Bronchial epithelial cell (primary cell): ENCODE measurements around the gene KRTCAP3. TPM values are rescaled to one million over a fixed set of nuclear protein-coding genes. Genes with fewer than 3 reads are reported as not detected.
A peak's percentile ranks its signal among the peaks of the same experiment; 100 is the strongest.

Source experiments
- DNase-seq: peaks from one replicate; pipeline ENCODE4 v3.0.0-alpha.2; 2010; ENCODE audit warnings: low read depth
- FAIRE-seq: peaks from 2 replicates; lab custom pipeline; 2011; peaks lifted over from hg19 to GRCh38; lab: Jason Lieb, UNC
- H3K27me3 ChIP-seq: 2 replicates; pipeline ENCODE4 v1.5.1; 2011; ENCODE audit warnings: low read length; ENCODE audit not compliant: control insufficient read depth, insufficient read depth
- H3K36me3 ChIP-seq: 2 replicates; pipeline ENCODE4 v1.5.1; 2011; ENCODE audit warnings: low read length; ENCODE audit not compliant: control insufficient read depth, insufficient read depth
- H3K4me3 ChIP-seq: 2 replicates; pipeline ENCODE4 v1.5.1; 2011; ENCODE audit warnings: mild to moderate bottlenecking, low read depth, low read length, control low read depth
- total RNA-seq: library from RNA; depleted of rRNA; stranded (reverse); fragments of >200 nt; gene quantifications from 2 replicates; pipeline ENCODE4 v1.2.1, GENCODE V29; 2014
- TF ChIP-seq, protein P1 (sequence below): IDR thresholded peaks from 2 replicates; pipeline ENCODE4 v1.5.1; 2011; ENCODE audit warnings: mild to moderate bottlenecking, moderate library complexity, low read length, control low read depth, inconsistent platforms; ENCODE audit not compliant: insufficient read depth, severe bottlenecking

KRTCAP3 gene
- total RNA-seq, 1 donor from 2014 or later = 28.4 TPM

DNA sequence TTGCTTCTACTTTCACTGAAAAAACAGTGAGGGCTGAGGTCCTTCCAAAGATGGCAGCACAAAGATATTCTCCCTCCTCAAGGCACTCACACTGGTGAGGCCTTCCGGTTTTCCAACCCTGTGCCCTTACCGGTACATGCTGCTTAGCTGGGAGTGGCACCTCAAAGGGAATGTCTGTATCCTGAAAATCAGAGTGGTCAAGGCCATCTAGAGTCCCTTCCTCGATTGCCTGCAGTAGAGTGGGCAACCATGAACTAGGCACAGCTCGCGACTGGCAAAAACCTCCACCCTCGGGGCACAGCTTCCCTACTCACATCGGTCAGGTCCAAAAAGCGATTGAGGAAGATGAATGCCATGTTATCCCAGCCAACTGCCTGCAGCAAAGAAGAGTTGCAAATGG lies 3.4 kb downstream of the KRTCAP3 start:
- no peaks in the 10 kb centered on the region for H3K27me3 ChIP-seq
- TF ChIP-seq, protein P1, sequence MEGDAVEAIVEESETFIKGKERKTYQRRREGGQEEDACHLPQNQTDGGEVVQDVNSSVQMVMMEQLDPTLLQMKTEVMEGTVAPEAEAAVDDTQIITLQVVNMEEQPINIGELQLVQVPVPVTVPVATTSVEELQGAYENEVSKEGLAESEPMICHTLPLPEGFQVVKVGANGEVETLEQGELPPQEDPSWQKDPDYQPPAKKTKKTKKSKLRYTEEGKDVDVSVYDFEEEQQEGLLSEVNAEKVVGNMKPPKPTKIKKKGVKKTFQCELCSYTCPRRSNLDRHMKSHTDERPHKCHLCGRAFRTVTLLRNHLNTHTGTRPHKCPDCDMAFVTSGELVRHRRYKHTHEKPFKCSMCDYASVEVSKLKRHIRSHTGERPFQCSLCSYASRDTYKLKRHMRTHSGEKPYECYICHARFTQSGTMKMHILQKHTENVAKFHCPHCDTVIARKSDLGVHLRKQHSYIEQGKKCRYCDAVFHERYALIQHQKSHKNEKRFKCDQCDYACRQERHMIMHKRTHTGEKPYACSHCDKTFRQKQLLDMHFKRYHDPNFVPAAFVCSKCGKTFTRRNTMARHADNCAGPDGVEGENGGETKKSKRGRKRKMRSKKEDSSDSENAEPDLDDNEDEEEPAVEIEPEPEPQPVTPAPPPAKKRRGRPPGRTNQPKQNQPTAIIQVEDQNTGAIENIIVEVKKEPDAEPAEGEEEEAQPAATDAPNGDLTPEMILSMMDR = no peak
- FAIRE-seq (peak; percentile 92), DNase-seq (no peak)
- peaks cover 6% of the 10 kb centered on the region for H3K36me3 ChIP-seq
- no peak overlapping the region for H3K4me3 ChIP-seq

DNA sequence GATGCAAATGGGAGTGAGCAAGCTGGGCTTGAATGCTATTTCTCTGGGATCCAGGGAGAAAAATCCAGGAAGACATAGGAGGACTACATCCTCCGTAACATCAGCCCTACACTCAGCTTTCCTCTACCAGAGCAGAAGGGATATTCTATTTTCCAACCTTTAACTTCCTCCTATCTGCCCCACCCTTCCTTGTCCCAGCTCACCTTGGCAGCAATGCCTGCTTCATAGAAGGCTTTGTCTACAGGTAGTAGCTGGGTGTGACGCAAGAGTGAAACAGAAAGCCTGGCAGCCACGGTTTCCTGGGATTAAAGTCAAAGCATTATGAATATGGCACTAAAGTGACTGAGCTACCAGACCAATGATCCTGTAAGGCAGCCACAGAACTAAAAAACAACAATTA lies 3.9 kb downstream of the KRTCAP3 start:
- peaks cover 6% of the 10 kb centered on the region for H3K36me3 ChIP-seq
- no peak overlapping the region for H3K4me3 ChIP-seq
- TF ChIP-seq, protein P1 = no peak
- FAIRE-seq (peak; percentile 83), DNase-seq (peak; percentile 86)
- H3K27me3 ChIP-seq = no peaks in the 10 kb centered on the region

DNA sequence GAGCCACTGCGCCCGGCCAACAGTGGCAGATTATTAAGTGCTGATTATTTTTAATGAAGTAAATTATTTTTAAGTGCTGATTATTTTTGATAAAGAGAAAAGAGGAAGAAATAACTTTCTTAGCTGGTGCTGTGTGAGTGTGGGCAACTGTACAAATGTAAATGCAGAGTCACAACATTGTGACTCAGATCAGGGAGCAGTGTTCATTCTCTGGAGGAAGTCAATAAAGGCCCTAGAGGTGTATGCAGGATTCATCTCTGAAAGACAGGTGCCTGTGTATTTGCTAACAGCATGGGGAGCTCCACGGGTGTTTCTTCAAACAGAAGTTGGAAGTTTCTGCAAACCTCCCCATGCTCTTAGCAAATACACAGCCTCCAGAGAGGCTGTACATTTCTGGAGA lies 6.2 kb downstream of the KRTCAP3 start:
- no peaks in the 10 kb centered on the region for H3K27me3 ChIP-seq
- peaks cover 7% of the 10 kb centered on the region for H3K36me3 ChIP-seq
- no peak overlapping the region for H3K4me3 ChIP-seq
- no peak for FAIRE-seq
- TF ChIP-seq, protein P1 = no peak
- DNase-seq = peak; percentile 24

DNA sequence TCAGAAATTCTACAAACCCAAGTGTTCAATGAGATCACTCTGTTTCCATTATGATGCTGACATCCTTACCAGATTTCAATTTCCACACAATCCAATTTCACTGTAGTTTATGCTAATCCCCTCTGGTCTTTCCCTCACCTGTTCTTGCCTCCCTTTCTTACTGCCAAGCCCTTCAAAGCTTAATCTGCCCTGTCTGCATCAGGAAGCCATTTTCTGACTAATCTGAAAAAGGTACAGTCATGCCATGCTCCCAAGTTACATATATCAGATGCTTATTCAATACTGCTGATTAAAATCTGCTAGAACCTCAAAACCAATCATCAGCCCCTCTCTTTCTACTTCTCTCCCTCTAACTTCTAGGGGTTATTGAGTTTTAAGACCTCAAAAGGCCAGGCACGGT lies 8.9 kb downstream of the KRTCAP3 start:
- TF ChIP-seq, protein P1 = no peak
- DNase-seq (no peak), FAIRE-seq (no peak)
- Histone ChIP-seq H3K36me3 (peaks cover 6% of the 10 kb centered on the region), H3K27me3 (no peaks in the 10 kb centered on the region), H3K4me3 (no peak overlapping the region)

DNA sequence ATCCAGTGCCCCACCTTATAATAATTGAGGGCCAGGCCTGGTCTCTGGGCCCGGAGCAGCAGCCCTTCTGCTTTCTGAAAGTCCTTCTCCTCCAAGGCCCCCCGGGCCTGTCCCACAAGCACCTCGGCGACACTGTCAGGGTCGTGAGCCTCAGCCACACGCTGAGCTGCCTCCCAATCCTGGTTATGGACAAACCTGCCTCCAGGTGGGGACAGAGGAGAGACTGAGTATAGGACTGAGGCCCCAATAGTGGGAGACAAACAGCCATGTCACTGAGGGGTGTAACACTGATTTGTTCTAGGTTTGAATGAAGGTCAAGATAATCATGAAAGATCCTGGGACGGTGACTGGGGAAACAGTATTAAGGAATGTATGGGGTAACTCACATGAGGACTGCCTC lies 11.8 kb downstream of the KRTCAP3 start:
- TF ChIP-seq, protein P1 = no peak
- Histone ChIP-seq H3K4me3 (no peak overlapping the region), H3K36me3 (peaks cover 8% of the 10 kb centered on the region)

DNA sequence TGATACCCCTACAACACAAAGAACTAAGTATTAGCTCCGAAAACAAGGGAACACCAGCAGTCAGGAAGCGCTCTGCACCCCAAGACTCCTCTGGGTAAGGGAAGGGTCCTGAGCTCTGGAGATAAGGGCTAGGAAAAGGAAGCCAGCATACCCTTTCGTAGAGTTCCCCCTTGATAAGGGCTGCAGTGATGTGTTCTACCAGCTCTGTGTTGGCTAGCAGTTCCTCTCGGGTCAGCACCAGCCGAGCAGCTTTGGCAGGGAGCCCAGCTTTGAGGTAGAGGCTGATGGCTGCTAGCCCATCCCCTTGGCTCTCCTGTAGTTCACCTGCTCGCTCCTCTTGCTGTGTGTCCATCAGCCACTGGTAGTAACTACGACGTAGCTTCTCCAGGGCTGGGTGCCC lies 18.9 kb downstream of the KRTCAP3 start:
- Histone ChIP-seq H3K36me3 (peaks cover 2% of the 10 kb centered on the region), H3K4me3 (no peak overlapping the region), H3K27me3 (no peaks in the 10 kb centered on the region)
- TF ChIP-seq, protein P1 = no peak
- FAIRE-seq (peak; percentile 23), DNase-seq (no peak)

More for the DNA sequence above, 11.8 kb downstream of the KRTCAP3 start:
- FAIRE-seq (no peak), DNase-seq (no peak)
- no peaks in the 10 kb centered on the region for H3K27me3 ChIP-seq
